HepG2 (cell line): ENCODE results near the gene CTCF. TPM values are rescaled to one million over a fixed set of nuclear protein-coding genes. Genes with fewer than 3 reads are reported as not detected.

ENCODE experiments used
- BCL3 ChIP-seq: sonication (generic); formaldehyde crosslinking; IDR thresholded peaks from 2 replicates; pipeline ENCODE4 v1.5.1; 2020; ENCODE audit warnings: mild to moderate bottlenecking, missing genetic modification reagents, moderate library complexity
- HINFP ChIP-seq: sonication (generic); formaldehyde crosslinking; IDR thresholded peaks from 2 replicates; pipeline ENCODE4 v1.4.0; 2020; ENCODE audit warnings: low read depth, mild to moderate bottlenecking, missing genetic modification reagents
- IRF2 ChIP-seq: IDR thresholded peaks from 2 replicates; pipeline ENCODE4 v1.6.1; 2018; ENCODE audit warnings: missing genetic modification reagents, missing compliant biosample characterization
- NCOA1 ChIP-seq: sonication (generic); formaldehyde crosslinking; IDR thresholded peaks from 2 replicates; pipeline ENCODE4 v1.9.0; 2021; ENCODE audit warnings: missing genetic modification reagents
- NR2C2 ChIP-seq: sonication (generic); formaldehyde crosslinking; IDR thresholded peaks from 2 replicates; pipeline ENCODE4 v1.4.0; 2020; ENCODE audit warnings: missing genetic modification reagents, mild to moderate bottlenecking, moderate library complexity, borderline replicate concordance
- ZBTB7A ChIP-seq: sonication (generic); formaldehyde crosslinking; IDR thresholded peaks from 2 replicates; pipeline ENCODE4 v1.8.0; 2022; ENCODE audit warnings: mild to moderate bottlenecking, missing genetic modification reagents
- ZFYVE20 ChIP-seq: sonication (generic); formaldehyde crosslinking; IDR thresholded peaks from 2 replicates; pipeline ENCODE4 v1.8.0; 2023; ENCODE audit warnings: low read depth, mild to moderate bottlenecking, moderate library complexity, missing genetic modification reagents, borderline replicate concordance
- ZNF501 ChIP-seq: sonication (generic); formaldehyde crosslinking; IDR thresholded peaks from 2 replicates; pipeline ENCODE4 v1.5.1; 2020; ENCODE audit warnings: mild to moderate bottlenecking, moderate library complexity, missing genetic modification reagents
- polyA plus RNA-seq, 8 experiments: library from polyadenylated mRNA; depleted of rRNA in 3 of 8; stranded (reverse) in 7 of 8; unstranded in 1 of 8; fragments of >200 nt; fragmentation: Illumina TruSeq in 4 of 8; extraction: Trizol in 4 of 8; gene quantifications; 2 replicates each; pipeline versions ENCODE4 v1.2.1 to v1.2.3, GENCODE V29; 2011 to 2016; ENCODE audit warnings: low read depth in 4 of 8, missing spikeins in 1 of 8, mixed read lengths in 1 of 8; ENCODE audit not compliant: insufficient read depth in 1 of 8
- total RNA-seq, 5 experiments: library from RNA; depleted of rRNA; stranded (reverse); fragments of >200 nt; fragmentation: Illumina TruSeq; extraction: Trizol; gene quantifications; 2 replicates each; pipeline ENCODE4 v1.2.3, GENCODE V29; 2016; ENCODE audit warnings: low read depth in 1 of 5
- TF ChIP-seq, protein P1 (sequence below): sonication (generic); formaldehyde crosslinking; IDR thresholded peaks from 2 replicates; pipeline ENCODE4 v1.8.1; 2023; ENCODE audit warnings: missing genetic modification reagents, mild to moderate bottlenecking, borderline replicate concordance
- TF ChIP-seq, protein P2 (sequence below): sonication (generic); formaldehyde crosslinking; IDR thresholded peaks from 2 replicates; pipeline ENCODE4 v1.4.0; 2020; ENCODE audit warnings: missing genetic modification reagents
- TF ChIP-seq, protein P3 (sequence below), 2 experiments: sonication (generic) in 1 of 2; formaldehyde crosslinking in 1 of 2; IDR thresholded peaks; 2 replicates each; pipeline versions ENCODE4 v1.4.0 to v1.6.1; 2018 to 2020; ENCODE audit warnings: missing genetic modification reagents in 2 of 2, borderline replicate concordance in 1 of 2, low read depth in 1 of 2, mild to moderate bottlenecking in 1 of 2, missing biosample characterization in 1 of 2
- TF ChIP-seq, protein P4 (sequence below): sonication (generic); formaldehyde crosslinking; IDR thresholded peaks from 2 replicates; pipeline ENCODE4 v1.4.0; 2020; ENCODE audit warnings: missing genetic modification reagents
- TF ChIP-seq, protein P5 (sequence below): sonication (generic); formaldehyde crosslinking; IDR thresholded peaks from 2 replicates; pipeline ENCODE4 v1.4.0; 2020; ENCODE audit warnings: missing genetic modification reagents

The CTCF gene
- total and polyA plus RNA-seq, 2 of the 13 experiments (the other 11 are each of a cell fraction or from before 2014, with no cell fraction given), result 19.5 to 37.5 TPM

- TF ChIP-seq ZBTB7A, result peak; percentile 90
- TF ChIP-seq ZNF501, result peak; percentile 48; the same call in 1 of the 2 replicates
- TF ChIP-seq BCL3, result peak; percentile 16; the same call in 1 of the 2 replicates
- TF ChIP-seq, protein P1, sequence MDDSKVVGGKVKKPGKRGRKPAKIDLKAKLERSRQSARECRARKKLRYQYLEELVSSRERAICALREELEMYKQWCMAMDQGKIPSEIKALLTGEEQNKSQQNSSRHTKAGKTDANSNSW (CRISPR knock-in tag), result 0 out of 2 replicates have a peak, but pooled peaks have one; percentile 52
- TF ChIP-seq, protein P2, sequence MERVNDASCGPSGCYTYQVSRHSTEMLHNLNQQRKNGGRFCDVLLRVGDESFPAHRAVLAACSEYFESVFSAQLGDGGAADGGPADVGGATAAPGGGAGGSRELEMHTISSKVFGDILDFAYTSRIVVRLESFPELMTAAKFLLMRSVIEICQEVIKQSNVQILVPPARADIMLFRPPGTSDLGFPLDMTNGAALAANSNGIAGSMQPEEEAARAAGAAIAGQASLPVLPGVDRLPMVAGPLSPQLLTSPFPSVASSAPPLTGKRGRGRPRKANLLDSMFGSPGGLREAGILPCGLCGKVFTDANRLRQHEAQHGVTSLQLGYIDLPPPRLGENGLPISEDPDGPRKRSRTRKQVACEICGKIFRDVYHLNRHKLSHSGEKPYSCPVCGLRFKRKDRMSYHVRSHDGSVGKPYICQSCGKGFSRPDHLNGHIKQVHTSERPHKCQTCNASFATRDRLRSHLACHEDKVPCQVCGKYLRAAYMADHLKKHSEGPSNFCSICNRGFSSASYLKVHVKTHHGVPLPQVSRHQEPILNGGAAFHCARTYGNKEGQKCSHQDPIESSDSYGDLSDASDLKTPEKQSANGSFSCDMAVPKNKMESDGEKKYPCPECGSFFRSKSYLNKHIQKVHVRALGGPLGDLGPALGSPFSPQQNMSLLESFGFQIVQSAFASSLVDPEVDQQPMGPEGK (CRISPR knock-in tag), result peak; percentile 95
- TF ChIP-seq, protein P3, sequence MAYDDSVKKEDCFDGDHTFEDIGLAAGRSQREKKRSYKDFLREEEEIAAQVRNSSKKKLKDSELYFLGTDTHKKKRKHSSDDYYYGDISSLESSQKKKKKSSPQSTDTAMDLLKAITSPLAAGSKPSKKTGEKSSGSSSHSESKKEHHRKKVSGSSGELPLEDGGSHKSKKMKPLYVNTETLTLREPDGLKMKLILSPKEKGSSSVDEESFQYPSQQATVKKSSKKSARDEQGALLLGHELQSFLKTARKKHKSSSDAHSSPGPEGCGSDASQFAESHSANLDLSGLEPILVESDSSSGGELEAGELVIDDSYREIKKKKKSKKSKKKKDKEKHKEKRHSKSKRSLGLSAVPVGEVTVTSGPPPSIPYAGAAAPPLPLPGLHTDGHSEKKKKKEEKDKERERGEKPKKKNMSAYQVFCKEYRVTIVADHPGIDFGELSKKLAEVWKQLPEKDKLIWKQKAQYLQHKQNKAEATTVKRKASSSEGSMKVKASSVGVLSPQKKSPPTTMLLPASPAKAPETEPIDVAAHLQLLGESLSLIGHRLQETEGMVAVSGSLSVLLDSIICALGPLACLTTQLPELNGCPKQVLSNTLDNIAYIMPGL (CRISPR knock-in tag; IDR thresholded peaks at IDR 0.05; ENCODE audit: borderline replicate concordance in 1 of 2, low read depth in 1 of 2), result peak; percentile 34 to 56; a peak in 3 of 4 replicates
- TF ChIP-seq HINFP (CRISPR knock-in tag), result peak; percentile 50; the same call in 1 of the 2 replicates
- TF ChIP-seq, protein P4, sequence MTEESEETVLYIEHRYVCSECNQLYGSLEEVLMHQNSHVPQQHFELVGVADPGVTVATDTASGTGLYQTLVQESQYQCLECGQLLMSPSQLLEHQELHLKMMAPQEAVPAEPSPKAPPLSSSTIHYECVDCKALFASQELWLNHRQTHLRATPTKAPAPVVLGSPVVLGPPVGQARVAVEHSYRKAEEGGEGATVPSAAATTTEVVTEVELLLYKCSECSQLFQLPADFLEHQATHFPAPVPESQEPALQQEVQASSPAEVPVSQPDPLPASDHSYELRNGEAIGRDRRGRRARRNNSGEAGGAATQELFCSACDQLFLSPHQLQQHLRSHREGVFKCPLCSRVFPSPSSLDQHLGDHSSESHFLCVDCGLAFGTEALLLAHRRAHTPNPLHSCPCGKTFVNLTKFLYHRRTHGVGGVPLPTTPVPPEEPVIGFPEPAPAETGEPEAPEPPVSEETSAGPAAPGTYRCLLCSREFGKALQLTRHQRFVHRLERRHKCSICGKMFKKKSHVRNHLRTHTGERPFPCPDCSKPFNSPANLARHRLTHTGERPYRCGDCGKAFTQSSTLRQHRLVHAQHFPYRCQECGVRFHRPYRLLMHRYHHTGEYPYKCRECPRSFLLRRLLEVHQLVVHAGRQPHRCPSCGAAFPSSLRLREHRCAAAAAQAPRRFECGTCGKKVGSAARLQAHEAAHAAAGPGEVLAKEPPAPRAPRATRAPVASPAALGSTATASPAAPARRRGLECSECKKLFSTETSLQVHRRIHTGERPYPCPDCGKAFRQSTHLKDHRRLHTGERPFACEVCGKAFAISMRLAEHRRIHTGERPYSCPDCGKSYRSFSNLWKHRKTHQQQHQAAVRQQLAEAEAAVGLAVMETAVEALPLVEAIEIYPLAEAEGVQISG, result peak; percentile 23
- TF ChIP-seq, protein P5, sequence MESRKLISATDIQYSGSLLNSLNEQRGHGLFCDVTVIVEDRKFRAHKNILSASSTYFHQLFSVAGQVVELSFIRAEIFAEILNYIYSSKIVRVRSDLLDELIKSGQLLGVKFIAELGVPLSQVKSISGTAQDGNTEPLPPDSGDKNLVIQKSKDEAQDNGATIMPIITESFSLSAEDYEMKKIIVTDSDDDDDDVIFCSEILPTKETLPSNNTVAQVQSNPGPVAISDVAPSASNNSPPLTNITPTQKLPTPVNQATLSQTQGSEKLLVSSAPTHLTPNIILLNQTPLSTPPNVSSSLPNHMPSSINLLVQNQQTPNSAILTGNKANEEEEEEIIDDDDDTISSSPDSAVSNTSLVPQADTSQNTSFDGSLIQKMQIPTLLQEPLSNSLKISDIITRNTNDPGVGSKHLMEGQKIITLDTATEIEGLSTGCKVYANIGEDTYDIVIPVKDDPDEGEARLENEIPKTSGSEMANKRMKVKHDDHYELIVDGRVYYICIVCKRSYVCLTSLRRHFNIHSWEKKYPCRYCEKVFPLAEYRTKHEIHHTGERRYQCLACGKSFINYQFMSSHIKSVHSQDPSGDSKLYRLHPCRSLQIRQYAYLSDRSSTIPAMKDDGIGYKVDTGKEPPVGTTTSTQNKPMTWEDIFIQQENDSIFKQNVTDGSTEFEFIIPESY (CRISPR knock-in tag), result no peak
- no peak for TF ChIP-seq ZFYVE20 (CRISPR knock-in tag)
- TF ChIP-seq NCOA1, result 0 out of 2 replicates have a peak, but pooled peaks have one; percentile 29
- TF ChIP-seq IRF2, result no peak
- peak; percentile 44; the same call in 1 of the 2 replicates for TF ChIP-seq NR2C2 (CRISPR knock-in tag)
Observed at GRCh38 chr16:67537636-67538591, 24.4 kb upstream of the CTCF start (continued).
